Medulla oblongata (tissue), 1 donor: ENCODE data around the gene TIMELESS.
"Not testable (repeated sequence)": the region's sequence is repeated elsewhere in the genome, so short reads cannot be mapped to it uniquely, and the experiment has no call there.

Source experiments
- DNase-seq: peaks from one replicate; pipeline ENCODE4 v3.0.0-alpha.2; 2015; ENCODE audit errors: extremely low spot score

Gene TIMELESS

GRCh38 chr12:56404227-56404626 is 45.0 kb downstream of the TIMELESS start:
- not testable (repeated sequence) for DNase-seq

- DNase-seq, result not testable (repeated sequence)
Observed at GRCh38 chr12:56401612-56402011, 47.6 kb downstream of the TIMELESS start.

GRCh38 chr12:56401125-56401524 is 48.1 kb downstream of the TIMELESS start:
- DNase-seq, result not testable (repeated sequence)

GRCh38 chr12:56399466-56399865 is 49.8 kb downstream of the TIMELESS start:
- DNase-seq, result not testable (repeated sequence)

GRCh38 chr12:56398324-56398723 is 50.9 kb downstream of the TIMELESS start:
- no peak for DNase-seq

- DNase-seq, result no peak
Observed at GRCh38 chr12:56392331-56392730, 56.9 kb downstream of the TIMELESS start.

- no peak for DNase-seq
Observed at GRCh38 chr12:56391721-56392120, 57.5 kb downstream of the TIMELESS start.

GRCh38 chr12:56389412-56389811 is 59.8 kb downstream of the TIMELESS start:
- DNase-seq, result no peak

- no peak for DNase-seq
Observed at GRCh38 chr12:56387152-56387736, 62.0 kb downstream of the TIMELESS start.

GRCh38 chr12:56385873-56386272 is 63.4 kb downstream of the TIMELESS start:
- DNase-seq, result no peak

GRCh38 chr12:56382611-56383010 is 66.6 kb downstream of the TIMELESS start:
- no peak for DNase-seq

- DNase-seq, result no peak
Observed at GRCh38 chr12:56377989-56378316, 71.3 kb downstream of the TIMELESS start.

- no peak for DNase-seq
Observed at GRCh38 chr12:56377310-56377988, 71.8 kb downstream of the TIMELESS start.

GRCh38 chr12:56375598-56376434 is 73.4 kb downstream of the TIMELESS start:
- no peak for DNase-seq

- DNase-seq, result no peak
Observed at GRCh38 chr12:56374726-56375597, 74.3 kb downstream of the TIMELESS start.

GRCh38 chr12:56373515-56373914 is 75.7 kb downstream of the TIMELESS start:
- no peak for DNase-seq

GRCh38 chr12:56366948-56367347 is 82.3 kb downstream of the TIMELESS start:
- DNase-seq, result no peak
